ENCODE results near the gene FBXO15.

Gene FBXO15

GRCh38 chr18:74069178-74070050 is 78.2 kb downstream of the FBXO15 start:
- in situ Hi-C loops (cut with MboI; ENCODE audit: low pct_unique_long_range_greater_than_20kb, low sequenced_read_pairs): no loop called here

GRCh38 chr18:74068296-74068695 is 79.3 kb downstream of the FBXO15 start:
- in situ Hi-C loops (cut with MboI; ENCODE audit: low pct_unique_long_range_greater_than_20kb, low sequenced_read_pairs): no loop called here
- no peak for DNase-seq

More at GRCh38 chr18:74069178-74070050, 78.2 kb downstream of the FBXO15 start:
- DNase-seq: no peak

GRCh38 chr18:74066018-74066417 is 81.6 kb downstream of the FBXO15 start:
- no peak for DNase-seq
- in situ Hi-C loops (cut with MboI; ENCODE audit: low pct_unique_long_range_greater_than_20kb, low sequenced_read_pairs): no loop called here

GRCh38 chr18:74065366-74065765 is 82.3 kb downstream of the FBXO15 start:
- in situ Hi-C loops (cut with MboI; ENCODE audit: low pct_unique_long_range_greater_than_20kb, low sequenced_read_pairs): no loop called here
- no peak for DNase-seq

GRCh38 chr18:74064510-74064909 is 83.1 kb downstream of the FBXO15 start:
- in situ Hi-C loops (cut with MboI; ENCODE audit: low pct_unique_long_range_greater_than_20kb, low sequenced_read_pairs): no loop called here
- DNase-seq: no peak

- DNase-seq: no peak
- in situ Hi-C loops (cut with MboI; ENCODE audit: low pct_unique_long_range_greater_than_20kb, low sequenced_read_pairs): no loop called here
Measured at GRCh38 chr18:74063557-74063956, 84.1 kb downstream of the FBXO15 start.

- in situ Hi-C loops (cut with MboI; ENCODE audit: low pct_unique_long_range_greater_than_20kb, low sequenced_read_pairs): no loop called here
- DNase-seq: no peak
Measured at GRCh38 chr18:74063023-74063422, 84.6 kb downstream of the FBXO15 start.

GRCh38 chr18:74062037-74062436 is 85.6 kb downstream of the FBXO15 start:
- no peak for DNase-seq
- in situ Hi-C loops (cut with MboI; ENCODE audit: low pct_unique_long_range_greater_than_20kb, low sequenced_read_pairs): no loop called here

- in situ Hi-C loops (cut with MboI; ENCODE audit: low pct_unique_long_range_greater_than_20kb, low sequenced_read_pairs): no loop called here
- no peak for DNase-seq
Measured at GRCh38 chr18:74060579-74060978, 87.1 kb downstream of the FBXO15 start.

GRCh38 chr18:74050807-74051206 is 96.8 kb downstream of the FBXO15 start:
- DNase-seq: no peak
- in situ Hi-C loops (cut with MboI; ENCODE audit: low pct_unique_long_range_greater_than_20kb, low sequenced_read_pairs): no loop called here

GRCh38 chr18:74040459-74041332 is 106.9 kb downstream of the FBXO15 start:
- in situ Hi-C loops (cut with MboI; ENCODE audit: low pct_unique_long_range_greater_than_20kb, low sequenced_read_pairs): no loop called here
- peak; percentile 41 for DNase-seq

GRCh38 chr18:74040008-74040407 is 107.6 kb downstream of the FBXO15 start:
- no peak for DNase-seq
- in situ Hi-C loops (cut with MboI; ENCODE audit: low pct_unique_long_range_greater_than_20kb, low sequenced_read_pairs): no loop called here

GRCh38 chr18:74029161-74029560 is 118.5 kb downstream of the FBXO15 start:
- in situ Hi-C loops (cut with MboI; ENCODE audit: low pct_unique_long_range_greater_than_20kb, low sequenced_read_pairs): no loop called here

More at GRCh38 chr18:74029161-74029560, 118.5 kb downstream of the FBXO15 start:
- no peak for DNase-seq

Measured in KBM-7 (cell line).